Measurements from ENCODE around the gene SPRED3. TPM values are rescaled to one million over a fixed set of nuclear protein-coding genes. Genes with fewer than 3 reads are reported as not detected.

Gene SPRED3
- total RNA-seq, 4 donors from 2014 or later, result 0.05 to 2.6 (median 0.15) TPM

- in situ Hi-C loops (cut with MboI; ENCODE audit: low sequenced_read_pairs in 4 of 4), result no loop called here
- no peaks in the 10 kb centered on the region for H3K27me3 ChIP-seq
- DNase-seq (peak; percentile 92 to 96), ATAC-seq (peak; percentile 63 to 66)
- peak within 1 kb of the TSS; percentile 98 to 100 (median 98) for H3K27ac ChIP-seq
- no peaks in the 10 kb centered on the region for H3K9me3 ChIP-seq
- H3K4me1 ChIP-seq, result peaks cover 43 to 46% of the 10 kb centered on the region in 2 donors
- no peaks in the 10 kb centered on the region for H3K36me3 ChIP-seq
- intact Hi-C loops (cut with DNase I; ENCODE audit: low total_unique reads), result loop anchor here (10.0 kb wide), 1 partner anchor 402 kb away; the partner anchor contains the start of gene ECH1
- peak; percentile 67 to 73 for TF ChIP-seq POLR2A (IDR thresholded peaks at IDR 0.05)
- TF ChIP-seq, protein P1, sequence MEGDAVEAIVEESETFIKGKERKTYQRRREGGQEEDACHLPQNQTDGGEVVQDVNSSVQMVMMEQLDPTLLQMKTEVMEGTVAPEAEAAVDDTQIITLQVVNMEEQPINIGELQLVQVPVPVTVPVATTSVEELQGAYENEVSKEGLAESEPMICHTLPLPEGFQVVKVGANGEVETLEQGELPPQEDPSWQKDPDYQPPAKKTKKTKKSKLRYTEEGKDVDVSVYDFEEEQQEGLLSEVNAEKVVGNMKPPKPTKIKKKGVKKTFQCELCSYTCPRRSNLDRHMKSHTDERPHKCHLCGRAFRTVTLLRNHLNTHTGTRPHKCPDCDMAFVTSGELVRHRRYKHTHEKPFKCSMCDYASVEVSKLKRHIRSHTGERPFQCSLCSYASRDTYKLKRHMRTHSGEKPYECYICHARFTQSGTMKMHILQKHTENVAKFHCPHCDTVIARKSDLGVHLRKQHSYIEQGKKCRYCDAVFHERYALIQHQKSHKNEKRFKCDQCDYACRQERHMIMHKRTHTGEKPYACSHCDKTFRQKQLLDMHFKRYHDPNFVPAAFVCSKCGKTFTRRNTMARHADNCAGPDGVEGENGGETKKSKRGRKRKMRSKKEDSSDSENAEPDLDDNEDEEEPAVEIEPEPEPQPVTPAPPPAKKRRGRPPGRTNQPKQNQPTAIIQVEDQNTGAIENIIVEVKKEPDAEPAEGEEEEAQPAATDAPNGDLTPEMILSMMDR (IDR thresholded peaks at IDR 0.05 in 4 of 5, conservative IDR thresholded peaks at IDR 0.05 in 1 of 5), result no peak
- peak within 1 kb of the TSS; percentile 69 to 94 (median 86) for H3K4me3 ChIP-seq
These were observed 44.8 kb downstream of the SPRED3 start, which contains the start of gene RYR1 for GRCh38 chr19:38433268-38433733. RYR1 (plus strand) TSS chr19:38433691; CDS start chr19:38433830, 139 bp downstream.

DNA sequence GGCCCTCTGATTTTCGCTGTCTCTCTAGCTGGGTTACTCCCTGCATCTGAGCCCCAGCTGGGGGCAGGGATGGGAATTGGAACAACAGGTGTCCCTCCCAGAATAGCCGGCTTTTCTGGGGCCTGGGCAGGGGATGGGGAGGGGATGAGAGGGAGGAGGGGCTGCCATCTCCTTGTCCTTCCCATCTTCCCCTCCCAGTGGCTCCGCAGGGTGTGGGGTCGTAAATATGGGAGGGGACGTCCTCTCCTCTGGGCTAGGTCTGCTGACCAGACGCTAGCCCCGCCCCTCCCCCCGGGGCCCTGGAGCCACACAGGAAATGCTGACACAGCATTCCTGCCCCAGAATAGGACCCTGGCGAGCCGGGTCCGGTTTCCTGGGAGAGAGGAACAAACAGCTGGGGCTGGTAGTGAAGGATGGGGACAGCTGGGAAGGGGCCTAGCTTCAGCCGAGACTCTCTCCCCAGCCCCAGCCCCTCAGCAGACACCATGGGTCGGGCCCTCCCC, 46.1 kb downstream of the SPRED3 start:
- peaks cover 52 to 59% of the 10 kb centered on the region in 2 donors for H3K4me1 ChIP-seq
- peak overlapping the region; percentile 98 to 100 (median 98) for H3K27ac ChIP-seq
- peak; percentile 84 to 91 for TF ChIP-seq POLR2A (IDR thresholded peaks at IDR 0.05)
- TF ChIP-seq, protein P1 (IDR thresholded peaks at IDR 0.05 in 4 of 5, conservative IDR thresholded peaks at IDR 0.05 in 1 of 5), result no peak
- H3K9me3 ChIP-seq, result no peaks in the 10 kb centered on the region
- ATAC-seq (peak; percentile 69 to 70), DNase-seq (peak; percentile 93 to 97)
- H3K27me3 ChIP-seq, result no peaks in the 10 kb centered on the region
- intact Hi-C loops (cut with DNase I; ENCODE audit: low total_unique reads), result loop anchor here (10.0 kb wide), 1 partner anchor 400 kb away; the partner anchor contains the start of gene ECH1
- H3K36me3 ChIP-seq, result no peaks in the 10 kb centered on the region
- peak overlapping the region; percentile 69 to 94 (median 86) for H3K4me3 ChIP-seq
- in situ Hi-C loops (cut with MboI; ENCODE audit: low sequenced_read_pairs in 4 of 4), result no loop called here

DNA sequence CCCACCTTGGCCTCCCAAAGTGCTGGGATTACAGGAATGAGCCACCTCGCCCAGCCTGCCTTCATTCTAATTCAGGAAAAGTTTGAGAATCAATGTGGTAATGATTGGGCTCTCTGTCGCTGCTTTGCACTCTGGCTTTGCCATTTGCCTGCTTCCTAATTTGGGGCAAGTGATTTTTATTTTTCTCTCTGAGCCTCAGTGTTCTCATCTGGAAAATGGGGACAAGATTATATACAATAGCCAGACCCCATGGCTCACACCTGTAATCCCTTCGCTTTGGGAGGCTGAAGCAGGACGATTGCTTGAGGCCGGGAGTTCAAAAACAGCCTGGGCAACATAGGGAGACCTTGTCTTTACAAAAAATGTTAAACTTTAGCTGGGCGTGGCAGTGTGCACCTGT, 48.8 kb downstream of the SPRED3 start:
- peaks cover 54% of the 10 kb centered on the region in 2 donors for H3K4me1 ChIP-seq
- peaks cover 0 to 7% of the 10 kb centered on the region in 2 donors for H3K36me3 ChIP-seq
- in situ Hi-C loops (cut with MboI; ENCODE audit: low sequenced_read_pairs in 4 of 4) (no loop called here), intact Hi-C loops (cut with DNase I; ENCODE audit: low total_unique reads) (loop anchor here (10.0 kb wide), 1 partner anchor 398 kb away; the partner anchor contains the start of gene ECH1)
- TF ChIP-seq, protein P1 (IDR thresholded peaks at IDR 0.05 in 4 of 5, conservative IDR thresholded peaks at IDR 0.05 in 1 of 5), result no peak
- TF ChIP-seq POLR2A (IDR thresholded peaks at IDR 0.05), result no peak
- peak overlapping the region; percentile 98 to 100 (median 98) for H3K27ac ChIP-seq
- no peaks in the 10 kb centered on the region for H3K9me3 ChIP-seq
- ATAC-seq (no peak), DNase-seq (no peak)
- no peaks in the 10 kb centered on the region for H3K27me3 ChIP-seq
- H3K4me3 ChIP-seq, result peak overlapping the region in 1 of 4 donors; percentile 91

GRCh38 chr19:38437917-38438316, 49.4 kb downstream of the SPRED3 start:
- peaks cover 0 to 13% of the 10 kb centered on the region in 2 donors for H3K36me3 ChIP-seq
- no peak for ATAC-seq
- no peaks in the 10 kb centered on the region for H3K9me3 ChIP-seq
- in situ Hi-C loops (cut with MboI; ENCODE audit: low sequenced_read_pairs in 4 of 4) (no loop called here), intact Hi-C loops (cut with DNase I; ENCODE audit: low total_unique reads) (loop anchor here (10.0 kb wide), 1 partner anchor 397 kb away; the partner anchor contains the start of gene ECH1)
- no peak overlapping the region for H3K4me3 ChIP-seq
- H3K27ac ChIP-seq, result peak overlapping the region; percentile 98 to 100 (median 98)
- TF ChIP-seq POLR2A (IDR thresholded peaks at IDR 0.05), result no peak
- TF ChIP-seq, protein P1 (IDR thresholded peaks at IDR 0.05 in 4 of 5, conservative IDR thresholded peaks at IDR 0.05 in 1 of 5), result no peak
- peaks cover 51 to 52% of the 10 kb centered on the region in 2 donors for H3K4me1 ChIP-seq
- no peaks in the 10 kb centered on the region for H3K27me3 ChIP-seq
- DNase-seq, result no peak

All from gastrocnemius medialis (tissue), 4 donors.